T-helper 2 cell treated with Interferon-gamma antibody and Interleukin-4, amounts not matched to agents 5 μg/mL and 100 μg/mL, for 36 hours (primary cell): ENCODE measurements around the gene IL18.
A peak's percentile ranks its signal among the peaks of the same experiment; 100 is the strongest.
"Not testable (repeated sequence)": the region's sequence is repeated elsewhere in the genome, so short reads cannot be mapped to it uniquely, and the experiment has no call there.

Source experiments
- DNase-seq: peaks from one replicate; pipeline ENCODE4 v3.0.0; 2021; ENCODE audit warnings: low spot score
- H3K27ac Mint-ChIP-seq: one replicate; pipeline ENCODE4 v1.8.0; 2021; ENCODE audit warnings: mild to moderate bottlenecking, mixed read lengths
- H3K27me3 Mint-ChIP-seq: one replicate; pipeline ENCODE4 v1.8.0; 2021; ENCODE audit warnings: low read depth, mixed read lengths
- H3K36me3 Mint-ChIP-seq: one replicate; pipeline ENCODE4 v1.8.0; 2021; ENCODE audit warnings: low read depth, mixed read lengths
- H3K4me1 Mint-ChIP-seq: one replicate; pipeline ENCODE4 v1.8.0; 2021; ENCODE audit warnings: low read depth, mixed read lengths
- H3K4me3 Mint-ChIP-seq: one replicate; pipeline ENCODE4 v1.8.0; 2022; ENCODE audit warnings: mild to moderate bottlenecking, moderate library complexity, mixed read lengths
- H3K9me3 Mint-ChIP-seq: one replicate; pipeline ENCODE4 v1.8.0; 2021; ENCODE audit warnings: mixed read lengths

Gene IL18

GRCh38 chr11:112178936-112179335 is 15.0 kb upstream of the IL18 start:
- Mint-ChIP-seq H3K4me3 (no peak overlapping the region), H3K27ac (no peak overlapping the region), H3K9me3 (no peaks in the 10 kb centered on the region), H3K36me3 (no peaks in the 10 kb centered on the region), H3K27me3 (peaks cover 39% of the 10 kb centered on the region), H3K4me1 (peaks cover 7% of the 10 kb centered on the region)
- no peak for DNase-seq

- Mint-ChIP-seq H3K36me3 (no peaks in the 10 kb centered on the region), H3K27me3 (peaks cover 35% of the 10 kb centered on the region), H3K9me3 (no peaks in the 10 kb centered on the region), H3K4me1 (peaks cover 7% of the 10 kb centered on the region), H3K4me3 (no peak overlapping the region), H3K27ac (no peak overlapping the region)
- no peak for DNase-seq
Measured at GRCh38 chr11:112178428-112178827, 14.5 kb upstream of the IL18 start.

- Mint-ChIP-seq H3K4me1 (peaks cover 7% of the 10 kb centered on the region), H3K27ac (no peak overlapping the region), H3K36me3 (no peaks in the 10 kb centered on the region), H3K9me3 (no peaks in the 10 kb centered on the region), H3K4me3 (no peak overlapping the region), H3K27me3 (peaks cover 35% of the 10 kb centered on the region)
- no peak for DNase-seq
Measured at GRCh38 chr11:112177589-112177988, 13.7 kb upstream of the IL18 start.

GRCh38 chr11:112176077-112176476 is 12.2 kb upstream of the IL18 start:
- Mint-ChIP-seq H3K27me3 (peaks cover 35% of the 10 kb centered on the region), H3K4me3 (no peak overlapping the region), H3K9me3 (no peaks in the 10 kb centered on the region), H3K4me1 (peaks cover 7% of the 10 kb centered on the region), H3K36me3 (no peaks in the 10 kb centered on the region), H3K27ac (no peak overlapping the region)
- no peak for DNase-seq

GRCh38 chr11:112175599-112175952 is 11.7 kb upstream of the IL18 start:
- peaks cover 7% of the 10 kb centered on the region for H3K4me1 Mint-ChIP-seq
- DNase-seq, result no peak
- H3K36me3 Mint-ChIP-seq, result no peaks in the 10 kb centered on the region
- peaks cover 33% of the 10 kb centered on the region for H3K27me3 Mint-ChIP-seq
- H3K4me3 Mint-ChIP-seq, result peak overlapping the region; percentile 69
- no peak overlapping the region for H3K27ac Mint-ChIP-seq
- H3K9me3 Mint-ChIP-seq, result no peaks in the 10 kb centered on the region

- no peak within 1 kb of the TSS for H3K27ac Mint-ChIP-seq
- peaks cover 30% of the 10 kb centered on the region for H3K27me3 Mint-ChIP-seq
- H3K36me3 Mint-ChIP-seq, result no peaks in the 10 kb centered on the region
- H3K4me1 Mint-ChIP-seq, result peaks cover 7% of the 10 kb centered on the region
- H3K9me3 Mint-ChIP-seq, result no peaks in the 10 kb centered on the region
- peak; percentile 41 for DNase-seq
- H3K4me3 Mint-ChIP-seq, result peak within 1 kb of the TSS; percentile 69
Measured at GRCh38 chr11:112174789-112175598, 11.1 kb upstream of the IL18 start, which contains the start of gene BCO2. Gene BCO2 (plus strand): TSS chr11:112175512. CDS start chr11:112175602, 90 bp downstream.

GRCh38 chr11:112173152-112173551 is 9.3 kb upstream of the IL18 start:
- H3K27ac Mint-ChIP-seq, result no peak overlapping the region
- no peak for DNase-seq
- peaks cover 5% of the 10 kb centered on the region for H3K4me1 Mint-ChIP-seq
- no peak overlapping the region for H3K4me3 Mint-ChIP-seq
- peaks cover 13% of the 10 kb centered on the region for H3K27me3 Mint-ChIP-seq
- H3K9me3 Mint-ChIP-seq, result no peaks in the 10 kb centered on the region
- no peaks in the 10 kb centered on the region for H3K36me3 Mint-ChIP-seq

- no peak overlapping the region for H3K4me3 Mint-ChIP-seq
- no peak overlapping the region for H3K27ac Mint-ChIP-seq
- DNase-seq, result no peak
- H3K27me3 Mint-ChIP-seq, result peaks cover 10% of the 10 kb centered on the region
- H3K9me3 Mint-ChIP-seq, result no peaks in the 10 kb centered on the region
- no peaks in the 10 kb centered on the region for H3K36me3 Mint-ChIP-seq
- peaks cover 5% of the 10 kb centered on the region for H3K4me1 Mint-ChIP-seq
Measured at GRCh38 chr11:112172362-112172994, 8.6 kb upstream of the IL18 start.

GRCh38 chr11:112167145-112167544 is 3.3 kb upstream of the IL18 start, which contains the start of gene TEX12:
Gene TEX12 (plus strand): TSS chr11:112167372. CDS start chr11:112169269, 1,897 bp downstream.
- no peak for DNase-seq
- H3K27ac Mint-ChIP-seq, result no peak within 1 kb of the TSS
- H3K27me3 Mint-ChIP-seq, result peaks cover 15% of the 10 kb centered on the region
- no peaks in the 10 kb centered on the region for H3K36me3 Mint-ChIP-seq
- no peak within 1 kb of the TSS for H3K4me3 Mint-ChIP-seq
- H3K4me1 Mint-ChIP-seq, result peaks cover 7% of the 10 kb centered on the region
- no peaks in the 10 kb centered on the region for H3K9me3 Mint-ChIP-seq

- Mint-ChIP-seq H3K4me1 (peaks cover 7% of the 10 kb centered on the region), H3K27me3 (peaks cover 15% of the 10 kb centered on the region), H3K27ac (no peak overlapping the region), H3K4me3 (no peak overlapping the region), H3K9me3 (no peaks in the 10 kb centered on the region), H3K36me3 (no peaks in the 10 kb centered on the region)
- no peak for DNase-seq
Measured at GRCh38 chr11:112166562-112166961, 2.7 kb upstream of the IL18 start.

- no peak overlapping the region for H3K27ac Mint-ChIP-seq
- no peaks in the 10 kb centered on the region for H3K9me3 Mint-ChIP-seq
- DNase-seq, result no peak
- peaks cover 16% of the 10 kb centered on the region for H3K27me3 Mint-ChIP-seq
- H3K4me3 Mint-ChIP-seq, result no peak overlapping the region
- no peaks in the 10 kb centered on the region for H3K36me3 Mint-ChIP-seq
- peaks cover 7% of the 10 kb centered on the region for H3K4me1 Mint-ChIP-seq
Measured at GRCh38 chr11:112165049-112165448, 1.2 kb upstream of the IL18 start.

GRCh38 chr11:112162761-112163546 is 940 bp downstream of the IL18 start:
- H3K9me3 Mint-ChIP-seq, result no peaks in the 10 kb centered on the region
- no peaks in the 10 kb centered on the region for H3K36me3 Mint-ChIP-seq
- H3K4me3 Mint-ChIP-seq, result no peak overlapping the region
- DNase-seq, result no peak
- H3K4me1 Mint-ChIP-seq, result peaks cover 7% of the 10 kb centered on the region
- no peak overlapping the region for H3K27ac Mint-ChIP-seq
- peaks cover 18% of the 10 kb centered on the region for H3K27me3 Mint-ChIP-seq

GRCh38 chr11:112162200-112162599 is 1.7 kb downstream of the IL18 start:
- not testable (repeated sequence) for DNase-seq, H3K4me1 Mint-ChIP-seq

GRCh38 chr11:112161012-112161411 is 2.9 kb downstream of the IL18 start:
- DNase-seq, result no peak
- H3K4me3 Mint-ChIP-seq, result no peak overlapping the region
- peaks cover 15% of the 10 kb centered on the region for H3K27me3 Mint-ChIP-seq
- H3K36me3 Mint-ChIP-seq, result no peaks in the 10 kb centered on the region
- no peak overlapping the region for H3K27ac Mint-ChIP-seq
- H3K4me1 Mint-ChIP-seq, result peaks cover 7% of the 10 kb centered on the region
- H3K9me3 Mint-ChIP-seq, result no peaks in the 10 kb centered on the region

More at GRCh38 chr11:112162200-112162599, 1.7 kb downstream of the IL18 start:
- not testable (repeated sequence) for H3K4me3 Mint-ChIP-seq, H3K36me3 Mint-ChIP-seq, H3K27ac Mint-ChIP-seq, H3K9me3 Mint-ChIP-seq
- peaks cover 15% of the 10 kb centered on the region for H3K27me3 Mint-ChIP-seq
